MM.1S (cell line): ENCODE results near the gene SPATA13.

ENCODE experiments used
- CTCF ChIP-seq: fragments of 300-600 bp; sonication (generic); IDR thresholded peaks from 2 replicates; pipeline ENCODE4 v1.5.1; 2016; ENCODE audit warnings: antibody characterized with exemption, low read length, mixed read lengths
- EZH2 ChIP-seq: fragments of 300-600 bp; sonication (generic); optimal IDR thresholded peaks from 2 replicates; pipeline ENCODE3; 2017; ENCODE audit warnings: low read depth, mild to moderate bottlenecking, antibody characterized with exemption, low read length, mixed read lengths
- EZH2phosphoT487 ChIP-seq: fragments of 300-600 bp; sonication (generic); IDR thresholded peaks from 2 replicates; pipeline ENCODE4 v1.6.1; 2018; ENCODE audit warnings: antibody characterized with exemption, low read length

- TF ChIP-seq CTCF (no peak), EZH2 (no peak), EZH2phosphoT487 (no peak)
These were observed 82.8 kb downstream of the SPATA13 start for GRCh38 chr13:24243302-24243701.
